ENCODE measurements around the gene GPA33. TPM values are rescaled to one million over a fixed set of nuclear protein-coding genes. Genes with fewer than 3 reads are reported as not detected.

Gene GPA33
- polyA plus RNA-seq, 1 experiment, result not detected

DNA sequence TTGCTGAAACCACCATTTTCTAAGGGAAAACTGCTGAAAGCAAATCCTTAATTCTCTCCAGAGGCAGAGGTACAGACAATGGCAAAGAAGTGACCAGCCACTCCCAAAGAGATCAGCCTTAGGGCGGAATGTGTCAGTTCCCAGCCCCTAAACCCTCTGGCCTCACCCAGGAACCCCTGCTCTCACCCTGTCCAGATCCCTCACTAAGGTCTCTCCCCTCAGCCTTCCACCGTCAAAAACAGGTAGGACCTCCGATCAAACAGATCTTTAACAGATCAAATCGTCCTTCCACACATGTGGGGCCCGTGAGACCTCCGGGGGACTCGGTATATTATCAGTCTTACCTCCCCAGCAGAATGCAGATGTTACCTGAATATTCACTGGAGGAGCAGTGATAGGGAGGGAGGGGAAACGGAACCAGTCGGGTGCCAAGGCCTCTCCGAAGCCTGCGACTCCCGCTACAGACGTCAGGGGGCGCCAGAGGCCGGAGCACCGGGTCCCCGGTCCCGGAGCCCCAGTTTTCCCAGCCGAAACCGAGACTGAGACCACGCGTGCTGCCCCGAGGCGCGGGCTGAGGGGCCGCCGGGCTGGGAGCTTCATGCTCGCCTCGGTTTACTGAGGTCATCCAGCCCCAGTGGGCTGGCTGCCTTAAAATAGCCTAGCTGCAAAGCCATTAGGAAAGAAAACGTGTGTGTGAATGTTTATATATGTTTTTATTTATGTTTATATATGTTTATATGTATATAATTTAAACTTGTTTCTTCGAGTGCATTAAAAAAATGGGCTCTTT lies 23.6 kb downstream of the GPA33 start:
- ChIA-PET CTCF (interaction anchor here (0.5 to 2.8 kb wide), 32 partner anchors 8 to 1191 kb away, joined by 3 to 27 read pairs (median 4); partner anchors contain the start of gene POU2F1), POLR2A (no interaction called here)
- no peak for DNase-seq (ENCODE audit: low read depth, low spot score)
- Histone ChIP-seq H3K9me3 (ENCODE audit: control insufficient read depth, insufficient read depth, low read length) (no peaks in the 10 kb centered on the region), H3K27me3 (ENCODE audit: control insufficient read depth, insufficient read depth, low read length) (no peaks in the 10 kb centered on the region), H3K27ac (ENCODE audit: low read depth, low read length) (no peak overlapping the region), H3K4me3 (ENCODE audit: low read depth, low read length) (peak overlapping the region; percentile 36; the same call in 1 of the 2 replicates)
- TF ChIP-seq, protein P1, sequence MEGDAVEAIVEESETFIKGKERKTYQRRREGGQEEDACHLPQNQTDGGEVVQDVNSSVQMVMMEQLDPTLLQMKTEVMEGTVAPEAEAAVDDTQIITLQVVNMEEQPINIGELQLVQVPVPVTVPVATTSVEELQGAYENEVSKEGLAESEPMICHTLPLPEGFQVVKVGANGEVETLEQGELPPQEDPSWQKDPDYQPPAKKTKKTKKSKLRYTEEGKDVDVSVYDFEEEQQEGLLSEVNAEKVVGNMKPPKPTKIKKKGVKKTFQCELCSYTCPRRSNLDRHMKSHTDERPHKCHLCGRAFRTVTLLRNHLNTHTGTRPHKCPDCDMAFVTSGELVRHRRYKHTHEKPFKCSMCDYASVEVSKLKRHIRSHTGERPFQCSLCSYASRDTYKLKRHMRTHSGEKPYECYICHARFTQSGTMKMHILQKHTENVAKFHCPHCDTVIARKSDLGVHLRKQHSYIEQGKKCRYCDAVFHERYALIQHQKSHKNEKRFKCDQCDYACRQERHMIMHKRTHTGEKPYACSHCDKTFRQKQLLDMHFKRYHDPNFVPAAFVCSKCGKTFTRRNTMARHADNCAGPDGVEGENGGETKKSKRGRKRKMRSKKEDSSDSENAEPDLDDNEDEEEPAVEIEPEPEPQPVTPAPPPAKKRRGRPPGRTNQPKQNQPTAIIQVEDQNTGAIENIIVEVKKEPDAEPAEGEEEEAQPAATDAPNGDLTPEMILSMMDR (IDR thresholded peaks at IDR 0.05; ENCODE audit: low read depth, low read length), result peak; percentile 94

DNA sequence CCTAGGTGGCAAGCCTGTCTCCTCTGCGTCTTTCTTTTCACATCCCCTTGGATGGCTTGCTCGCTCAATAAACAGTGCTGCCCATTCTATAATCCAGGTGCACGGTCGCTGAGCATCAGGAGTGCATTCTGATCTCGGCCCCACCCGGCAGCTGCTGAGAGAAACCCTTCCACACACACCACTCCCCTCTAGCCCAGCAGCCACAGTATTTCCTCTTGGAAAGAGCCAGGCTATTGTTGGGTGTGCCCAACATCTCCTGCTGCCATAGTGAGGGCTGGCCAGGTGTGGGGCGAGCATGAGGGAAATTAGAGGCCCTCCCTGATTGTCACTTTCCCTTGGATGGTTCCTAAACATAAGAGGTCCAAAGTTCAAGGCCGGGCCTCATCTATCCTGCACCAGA lies 24.7 kb downstream of the GPA33 start:
- H3K27ac ChIP-seq (ENCODE audit: low read depth, low read length), result no peak overlapping the region
- H3K27me3 ChIP-seq (ENCODE audit: control insufficient read depth, insufficient read depth, low read length), result no peaks in the 10 kb centered on the region
- ChIA-PET POLR2A (no interaction called here), CTCF (interaction anchor here (0.6 to 2.8 kb wide), 9 partner anchors 154 to 484 kb away, joined by 3 to 27 read pairs (median 5); partner anchors contain the start of genes POGK and POU2F1)
- DNase-seq (ENCODE audit: low read depth, low spot score), result no peak
- H3K9me3 ChIP-seq (ENCODE audit: control insufficient read depth, insufficient read depth, low read length), result no peaks in the 10 kb centered on the region
- TF ChIP-seq, protein P1 (IDR thresholded peaks at IDR 0.05; ENCODE audit: low read depth, low read length), result no peak
- no peak overlapping the region for H3K4me3 ChIP-seq (ENCODE audit: low read depth, low read length)

DNA sequence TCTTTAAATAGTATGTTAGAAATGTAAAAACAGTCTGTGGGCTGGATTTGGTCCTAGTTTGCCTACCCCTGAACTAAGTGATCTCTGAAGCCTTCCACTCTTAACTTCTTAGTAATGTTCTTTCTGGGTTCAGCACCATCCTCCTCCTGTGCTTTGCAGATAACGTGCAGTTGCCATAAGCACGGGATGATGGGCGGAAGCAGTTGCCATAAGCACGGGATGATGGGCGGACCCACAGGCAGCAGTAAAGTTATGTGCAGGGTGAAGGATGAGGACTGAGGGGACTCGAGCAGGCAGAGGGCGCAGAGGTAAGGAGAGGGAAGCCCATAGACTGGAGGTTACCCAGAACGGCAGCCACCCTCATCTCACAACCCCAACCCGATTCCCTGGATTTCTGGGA lies 25.6 kb downstream of the GPA33 start:
- TF ChIP-seq, protein P1 (IDR thresholded peaks at IDR 0.05; ENCODE audit: low read depth, low read length), result no peak
- no peaks in the 10 kb centered on the region for H3K9me3 ChIP-seq (ENCODE audit: control insufficient read depth, insufficient read depth, low read length)
- H3K27me3 ChIP-seq (ENCODE audit: control insufficient read depth, insufficient read depth, low read length), result no peaks in the 10 kb centered on the region
- H3K4me3 ChIP-seq (ENCODE audit: low read depth, low read length), result no peak overlapping the region
- CTCF ChIA-PET, result interaction anchor here (1.0 to 2.7 kb wide), 6 partner anchors 154 to 476 kb away, joined by 3 to 27 read pairs (median 6); partner anchors contain the start of genes POGK and POU2F1
- POLR2A ChIA-PET, result no interaction called here
- H3K27ac ChIP-seq (ENCODE audit: low read depth, low read length), result no peak overlapping the region
- no peak for DNase-seq (ENCODE audit: low read depth, low spot score)

DNA sequence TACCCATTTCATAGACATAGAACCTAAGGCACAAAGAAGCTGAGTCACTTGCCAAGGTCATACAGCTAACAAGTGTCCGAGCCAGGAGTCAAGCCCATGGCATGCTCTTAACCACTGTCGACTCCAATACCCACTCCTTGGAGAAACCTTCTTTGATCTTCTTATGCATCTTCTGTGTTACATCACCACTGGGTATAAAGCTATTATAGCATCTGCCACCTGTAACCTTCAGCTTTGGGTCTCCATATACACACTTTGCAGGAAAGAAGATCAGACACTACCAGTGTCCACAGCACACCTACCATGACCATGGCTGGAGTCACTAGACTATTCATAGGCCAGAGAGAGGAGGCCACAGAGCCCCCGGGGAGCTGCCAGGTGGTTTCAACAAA lies 29.1 kb downstream of the GPA33 start:
- ChIA-PET POLR2A (interaction anchor here (0.7 kb wide), 1 partner anchor 21 kb away, joined by 10 read pairs; no protein-coding TSS in a partner anchor), CTCF (interaction anchor here (0.5 to 7.6 kb wide), 14 partner anchors 9 to 496 kb away, joined by 3 to 284 read pairs (median 3); partner anchors contain the start of gene POU2F1)
- no peak overlapping the region for H3K4me3 ChIP-seq (ENCODE audit: low read depth, low read length)
- TF ChIP-seq, protein P1 (IDR thresholded peaks at IDR 0.05; ENCODE audit: low read depth, low read length), result no peak
- H3K27ac ChIP-seq (ENCODE audit: low read depth, low read length), result no peak overlapping the region
- no peaks in the 10 kb centered on the region for H3K9me3 ChIP-seq (ENCODE audit: control insufficient read depth, insufficient read depth, low read length)
- no peak for DNase-seq (ENCODE audit: low read depth, low spot score)
- H3K27me3 ChIP-seq (ENCODE audit: control insufficient read depth, insufficient read depth, low read length), result no peaks in the 10 kb centered on the region

Data from AG04450 (cell line).